Measurements from ENCODE around the gene LIPI.

Gene LIPI

GRCh38 chr21:14210738-14211137, at the start of gene LIPI:
TSS of gene LIPI (minus strand) at chr21:14210955. CDS start at chr21:14210845, 110 bp downstream.
- TF ChIP-seq ZNF274 (IDR thresholded peaks at IDR 0.05; ENCODE audit: low read depth, low read length): no peak
- H3K4me3 ChIP-seq (ENCODE audit: low read length): no peak within 1 kb of the TSS

- no peak overlapping the region for H3K4me3 ChIP-seq (ENCODE audit: low read length)
- no peak for TF ChIP-seq ZNF274 (IDR thresholded peaks at IDR 0.05; ENCODE audit: low read depth, low read length)
Measured at GRCh38 chr21:14260174-14260764, 49.5 kb upstream of the LIPI start.

- no peak for TF ChIP-seq ZNF274 (IDR thresholded peaks at IDR 0.05; ENCODE audit: low read depth, low read length)
- no peak overlapping the region for H3K4me3 ChIP-seq (ENCODE audit: low read length)
Measured at GRCh38 chr21:14259747-14260146, 49.0 kb upstream of the LIPI start.

GRCh38 chr21:14251336-14251735, 40.6 kb upstream of the LIPI start:
- no peak overlapping the region for H3K4me3 ChIP-seq (ENCODE audit: low read length)
- TF ChIP-seq ZNF274 (IDR thresholded peaks at IDR 0.05; ENCODE audit: low read depth, low read length): no peak

- TF ChIP-seq ZNF274 (IDR thresholded peaks at IDR 0.05; ENCODE audit: low read depth, low read length): no peak
- H3K4me3 ChIP-seq (ENCODE audit: low read length): no peak overlapping the region
Measured at GRCh38 chr21:14245711-14246110, 35.0 kb upstream of the LIPI start.

GRCh38 chr21:14244911-14245310, 34.2 kb upstream of the LIPI start:
- no peak overlapping the region for H3K4me3 ChIP-seq (ENCODE audit: low read length)
- no peak for TF ChIP-seq ZNF274 (IDR thresholded peaks at IDR 0.05; ENCODE audit: low read depth, low read length)

- TF ChIP-seq ZNF274 (IDR thresholded peaks at IDR 0.05; ENCODE audit: low read depth, low read length): no peak
- no peak overlapping the region for H3K4me3 ChIP-seq (ENCODE audit: low read length)
Measured at GRCh38 chr21:14243874-14244273, 33.1 kb upstream of the LIPI start.

- TF ChIP-seq ZNF274 (IDR thresholded peaks at IDR 0.05; ENCODE audit: low read depth, low read length): no peak
- H3K4me3 ChIP-seq (ENCODE audit: low read length): no peak overlapping the region
Measured at GRCh38 chr21:14243461-14243860, 32.7 kb upstream of the LIPI start.

- H3K4me3 ChIP-seq (ENCODE audit: low read length): no peak overlapping the region
- no peak for TF ChIP-seq ZNF274 (IDR thresholded peaks at IDR 0.05; ENCODE audit: low read depth, low read length)
Measured at GRCh38 chr21:14241297-14241696, 30.5 kb upstream of the LIPI start.

- no peak overlapping the region for H3K4me3 ChIP-seq (ENCODE audit: low read length)
- no peak for TF ChIP-seq ZNF274 (IDR thresholded peaks at IDR 0.05; ENCODE audit: low read depth, low read length)
Measured at GRCh38 chr21:14239281-14239680, 28.5 kb upstream of the LIPI start.

- no peak for TF ChIP-seq ZNF274 (IDR thresholded peaks at IDR 0.05; ENCODE audit: low read depth, low read length)
- no peak overlapping the region for H3K4me3 ChIP-seq (ENCODE audit: low read length)
Measured at GRCh38 chr21:14236180-14236579, 25.4 kb upstream of the LIPI start.

GRCh38 chr21:14235101-14235500, 24.3 kb upstream of the LIPI start:
- no peak overlapping the region for H3K4me3 ChIP-seq (ENCODE audit: low read length)
- no peak for TF ChIP-seq ZNF274 (IDR thresholded peaks at IDR 0.05; ENCODE audit: low read depth, low read length)

GRCh38 chr21:14229399-14229798, 18.6 kb upstream of the LIPI start:
- TF ChIP-seq ZNF274 (IDR thresholded peaks at IDR 0.05; ENCODE audit: low read depth, low read length): no peak
- H3K4me3 ChIP-seq (ENCODE audit: low read length): no peak overlapping the region

- H3K4me3 ChIP-seq (ENCODE audit: low read length): no peak overlapping the region
- TF ChIP-seq ZNF274 (IDR thresholded peaks at IDR 0.05; ENCODE audit: low read depth, low read length): no peak
Measured at GRCh38 chr21:14223365-14223764, 12.6 kb upstream of the LIPI start.

- TF ChIP-seq ZNF274 (IDR thresholded peaks at IDR 0.05; ENCODE audit: low read depth, low read length): no peak
- H3K4me3 ChIP-seq (ENCODE audit: low read length): peak within 1 kb of the TSS; percentile 64
Measured at GRCh38 chr21:14215971-14216641, 5.4 kb upstream of the LIPI start, which contains the start of gene RBM11. TSS of gene RBM11 (plus strand) at chr21:14216157. CDS start at chr21:14216187, 30 bp downstream.
